Testis (tissue), 2 donors: ENCODE data around the gene ADD1.

Source experiments
- CTCF ChIP-seq, 3 experiments: fragments of 450-650 bp in 2 of 3; fragments of 200-600 bp in 1 of 3; sonication (generic) in 1 of 3; IDR thresholded peaks; one replicate each; pipeline ENCODE4 v1.5.1; 2016 to 2019; ENCODE audit warnings: antibody characterized with exemption in 3 of 3, mild to moderate bottlenecking in 2 of 3, moderate library complexity in 1 of 3
- POLR2A ChIP-seq: fragments of 450-650 bp; IDR thresholded peaks from one replicate; pipeline ENCODE4 v1.6.1; 2017; ENCODE audit warnings: antibody characterized with exemption, mild to moderate bottlenecking, moderate library complexity

DNA sequence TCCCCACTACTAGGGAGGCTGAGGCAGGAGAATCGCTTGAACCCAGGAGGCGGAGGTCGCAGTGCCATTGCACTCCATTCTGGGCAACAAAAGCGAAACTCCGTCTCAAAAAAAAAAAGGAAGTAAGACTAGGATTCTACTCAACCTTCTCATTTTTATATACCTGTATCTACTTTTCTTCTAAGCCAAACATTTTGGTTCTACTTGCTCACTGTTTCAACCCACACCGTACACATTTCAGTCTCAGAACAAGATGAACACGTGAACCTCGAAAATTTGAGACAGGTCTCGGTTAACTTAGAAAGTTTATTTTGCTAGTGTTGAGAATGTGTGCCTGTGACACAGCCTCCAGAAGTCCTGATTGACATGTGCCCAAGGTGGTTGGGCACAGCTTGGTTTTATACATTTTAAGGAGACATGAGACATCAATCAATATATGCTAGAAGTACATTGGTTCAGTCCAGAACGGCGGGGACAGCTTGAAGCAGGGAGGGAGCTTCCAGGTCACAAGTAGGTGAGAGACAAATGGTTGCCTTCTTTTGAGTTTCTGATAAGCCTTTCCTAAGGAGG lies 3.7 kb downstream of the ADD1 start:
- TF ChIP-seq POLR2A (no peak), CTCF (IDR thresholded peaks at IDR 0.05) (no peak)
